GM12891 (cell line): ENCODE data around the gene TUBG2.

ENCODE experiments used
- POLR2A ChIP-seq: IDR thresholded peaks from 2 replicates; pipeline ENCODE4 v1.6.1; 2011; ENCODE audit warnings: low read depth, low read length, control low read depth
- POLR2AphosphoS5 ChIP-seq: IDR thresholded peaks from 2 replicates; pipeline ENCODE4 v1.6.1; 2011; ENCODE audit warnings: low read depth, low read length, control low read depth
- SPI1 ChIP-seq: IDR thresholded peaks from 2 replicates; pipeline ENCODE4 v1.6.1; 2011; ENCODE audit warnings: low read depth, low read length, control low read depth
- TAF1 ChIP-seq: IDR thresholded peaks from 2 replicates; pipeline ENCODE4 v1.6.1; 2011; ENCODE audit warnings: low read depth, low read length, control low read depth

DNA sequence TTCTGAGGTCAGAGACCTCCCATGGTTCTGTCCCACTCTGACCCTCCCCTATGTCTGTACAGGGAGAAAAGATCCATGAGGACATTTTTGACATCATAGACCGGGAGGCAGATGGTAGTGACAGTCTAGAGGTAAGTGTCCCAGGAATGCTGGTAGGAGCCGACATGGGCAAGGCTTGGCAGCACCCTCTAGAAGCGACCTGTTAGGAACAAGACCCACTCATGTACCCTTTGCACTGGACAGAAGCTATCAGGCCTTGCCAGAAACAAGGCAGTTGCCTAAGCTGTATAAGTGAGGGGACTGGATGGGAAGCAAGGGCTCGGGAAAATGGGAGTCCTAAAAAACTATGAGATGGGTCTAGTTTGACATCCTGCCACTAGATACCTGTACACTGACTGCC lies 47.1 kb upstream of the TUBG2 start:
- TF ChIP-seq POLR2AphosphoS5 = no peak
- TF ChIP-seq POLR2A = no peak
- no peak for TF ChIP-seq TAF1
- TF ChIP-seq SPI1 = no peak
